ENCODE data around the gene GPI. TPM values are rescaled to one million over a fixed set of nuclear protein-coding genes. Genes with fewer than 3 reads are reported as not detected.
A peak's percentile ranks its signal among the peaks of the same experiment; 100 is the strongest.

Gene GPI
- total and polyA plus RNA-seq, 9 of the 15 experiments (the other 6 are each of a cell fraction or from before 2014, with no cell fraction given): 88.3 to 358 (median 122) TPM

GRCh38 chr19:34345947-34346351 is 19.0 kb upstream of the GPI start (continued):
- TF ChIP-seq HMG20B (CRISPR knock-in tag; IDR thresholded peaks at IDR 0.05) (no peak), SFPQ (IDR thresholded peaks at IDR 0.05; ENCODE audit: low read depth, low read length) (no peak), ELK3 (CRISPR knock-in tag; IDR thresholded peaks at IDR 0.05) (no peak), VEZF1 (CRISPR knock-in tag; IDR thresholded peaks at IDR 0.05) (peak; percentile 80), MIER1 (IDR thresholded peaks at IDR 0.05; ENCODE audit: low read depth) (no peak), IRF9 (tag; IDR thresholded peaks at IDR 0.05) (no peak), TAF1 (IDR thresholded peaks at IDR 0.05; ENCODE audit: control insufficient read depth, extremely low read depth, insufficient read depth, low read length, severe bottlenecking) (no peak), ZZZ3 (IDR thresholded peaks at IDR 0.05) (no peak), ZBTB49 (CRISPR knock-in tag; IDR thresholded peaks at IDR 0.05; ENCODE audit: borderline replicate concordance) (0 out of 2 replicates have a peak, but pooled peaks have one; percentile 29), PTBP1 (IDR thresholded peaks at IDR 0.05; ENCODE audit: low read depth, low read length) (no peak), MAZ (CRISPR knock-in tag; conservative IDR thresholded peaks at IDR 0.05 in 1 of 2, IDR thresholded peaks at IDR 0.05 in 1 of 2) (peak in 1 of 2 experiments; percentile 28; a peak in 1 of 4 replicates), ZNF668 (CRISPR knock-in tag; IDR thresholded peaks at IDR 0.05) (no peak), NR4A1 (CRISPR knock-in tag; IDR thresholded peaks at IDR 0.05) (no peak), NR4A1 (tag; IDR thresholded peaks at IDR 0.05) (no peak), ETS1 (conservative IDR thresholded peaks at IDR 0.05; ENCODE audit: control insufficient read depth, low read depth, low read length) (no peak), TAF9B (IDR thresholded peaks at IDR 0.05; ENCODE audit: partially characterized antibody) (no peak)

All from K562 (cell line).